Ishikawa (cell line): Measurements from ENCODE around the gene ROBO2.

Source experiments
- CEBPB ChIP-seq: IDR thresholded peaks from 2 replicates; pipeline ENCODE4 v1.6.1; 2012
- CREB1 ChIP-seq: IDR thresholded peaks from 2 replicates; pipeline ENCODE4 v1.6.1; 2012; ENCODE audit warnings: low read depth
- EGR1 ChIP-seq: IDR thresholded peaks from 2 replicates; pipeline ENCODE4 v1.6.1; 2012
- EP300 ChIP-seq: IDR thresholded peaks from 2 replicates; pipeline ENCODE4 v1.6.1; 2012; ENCODE audit warnings: borderline replicate concordance
- FOXM1 ChIP-seq: IDR thresholded peaks from 2 replicates; pipeline ENCODE4 v1.6.1; 2012; ENCODE audit warnings: low read depth, borderline replicate concordance
- MAX ChIP-seq: IDR thresholded peaks from 2 replicates; pipeline ENCODE4 v1.6.1; 2012
- NFIC ChIP-seq: IDR thresholded peaks from 2 replicates; pipeline ENCODE4 v1.6.1; 2012
- RAD21 ChIP-seq: IDR thresholded peaks from 2 replicates; pipeline ENCODE4 v1.6.1; 2012; ENCODE audit warnings: low read depth
- REST ChIP-seq: IDR thresholded peaks from 2 replicates; pipeline ENCODE4 v1.6.1; 2012; ENCODE audit warnings: low read depth, mild to moderate bottlenecking
- TAF1 ChIP-seq: IDR thresholded peaks from 2 replicates; pipeline ENCODE4 v1.6.1; 2012; ENCODE audit warnings: low read depth, mild to moderate bottlenecking
- TCF12 ChIP-seq: IDR thresholded peaks from 2 replicates; pipeline ENCODE4 v1.6.1; 2012; ENCODE audit warnings: low read depth
- TEAD4 ChIP-seq: IDR thresholded peaks from 2 replicates; pipeline ENCODE4 v1.6.1; 2012
- USF1 ChIP-seq: IDR thresholded peaks from 2 replicates; pipeline ENCODE4 v1.6.1; 2012
- YY1 ChIP-seq: IDR thresholded peaks from 2 replicates; pipeline ENCODE4 v1.6.1; 2012; ENCODE audit warnings: low read depth
- ZBTB7A ChIP-seq: IDR thresholded peaks from 2 replicates; pipeline ENCODE4 v1.6.1; 2012; ENCODE audit warnings: low read depth

ROBO2 gene

GRCh38 chr3:77051591-77051990 lies 11.7 kb downstream of the ROBO2 start:
- TF ChIP-seq EP300 = no peak
- no peak for TF ChIP-seq ZBTB7A
- TF ChIP-seq TAF1 = no peak
- no peak for TF ChIP-seq NFIC
- TF ChIP-seq RAD21 = no peak
- TF ChIP-seq YY1 = no peak
- no peak for TF ChIP-seq FOXM1
- no peak for TF ChIP-seq TEAD4
- no peak for TF ChIP-seq CEBPB
- no peak for TF ChIP-seq TCF12
- no peak for TF ChIP-seq USF1
- TF ChIP-seq MAX = no peak
- TF ChIP-seq REST = no peak

GRCh38 chr3:77052051-77052501 lies 12.2 kb downstream of the ROBO2 start:
- TF ChIP-seq CREB1 (no peak), CEBPB (no peak), REST (no peak), TCF12 (no peak), USF1 (no peak), TEAD4 (no peak), NFIC (no peak), FOXM1 (no peak), YY1 (no peak), RAD21 (no peak)

- TF ChIP-seq YY1 = no peak
- no peak for TF ChIP-seq REST
- no peak for TF ChIP-seq TAF1
- TF ChIP-seq EP300 = no peak
- no peak for TF ChIP-seq TCF12
- TF ChIP-seq FOXM1 = no peak
- TF ChIP-seq ZBTB7A = no peak
- TF ChIP-seq RAD21 = no peak
- no peak for TF ChIP-seq CREB1
- no peak for TF ChIP-seq USF1
- no peak for TF ChIP-seq CEBPB
- no peak for TF ChIP-seq EGR1
- TF ChIP-seq TEAD4 = no peak
- no peak for TF ChIP-seq NFIC
- TF ChIP-seq MAX = no peak
Observed at GRCh38 chr3:77052733-77053670, 13.1 kb downstream of the ROBO2 start.

GRCh38 chr3:77053795-77054194 lies 13.9 kb downstream of the ROBO2 start:
- no peak for TF ChIP-seq TAF1
- no peak for TF ChIP-seq EGR1
- TF ChIP-seq FOXM1 = no peak
- TF ChIP-seq EP300 = no peak
- no peak for TF ChIP-seq RAD21
- no peak for TF ChIP-seq CEBPB
- no peak for TF ChIP-seq USF1
- TF ChIP-seq REST = no peak
- no peak for TF ChIP-seq YY1
- no peak for TF ChIP-seq TEAD4
- no peak for TF ChIP-seq CREB1
- no peak for TF ChIP-seq NFIC
